MG63 (cell line): ENCODE data around the gene DCUN1D1. TPM values are rescaled to one million over a fixed set of nuclear protein-coding genes. Genes with fewer than 3 reads are reported as not detected.

Experiments used
- DNase-seq: peaks from one replicate; pipeline ENCODE4 v3.0.0-alpha.2; 2020
- H3K27me3 ChIP-seq: fragments of 250-450 bp; sonication (Bioruptor Pico); 2 replicates; pipeline ENCODE4 v1.5.1; 2020; ENCODE audit warnings: mild to moderate bottlenecking, moderate library complexity
- H3K36me3 ChIP-seq: fragments of 250-450 bp; sonication (Bioruptor Pico); 2 replicates; pipeline ENCODE4 v1.5.1; 2020; ENCODE audit warnings: mild to moderate bottlenecking, moderate library complexity
- H3K4me3 ChIP-seq: fragments of 250-450 bp; sonication (Bioruptor Pico); 2 replicates; pipeline ENCODE4 v1.5.1; 2020; ENCODE audit warnings: mild to moderate bottlenecking, moderate library complexity
- H3K9me3 ChIP-seq: fragments of 250-450 bp; sonication (Bioruptor Pico); 2 replicates; pipeline ENCODE4 v1.5.1; 2020; ENCODE audit warnings: mild to moderate bottlenecking, moderate library complexity
- total RNA-seq: library from RNA; depleted of rRNA; stranded (reverse); fragments of >200 nt; shearing (Covaris generic); gene quantifications from 2 replicates; pipeline ENCODE4 v1.2.3, GENCODE V29; 2014; ENCODE audit warnings: low replicate concordance

Gene DCUN1D1
- total RNA-seq, 1 experiment from 2014 or later, result 7.0 TPM

DNA sequence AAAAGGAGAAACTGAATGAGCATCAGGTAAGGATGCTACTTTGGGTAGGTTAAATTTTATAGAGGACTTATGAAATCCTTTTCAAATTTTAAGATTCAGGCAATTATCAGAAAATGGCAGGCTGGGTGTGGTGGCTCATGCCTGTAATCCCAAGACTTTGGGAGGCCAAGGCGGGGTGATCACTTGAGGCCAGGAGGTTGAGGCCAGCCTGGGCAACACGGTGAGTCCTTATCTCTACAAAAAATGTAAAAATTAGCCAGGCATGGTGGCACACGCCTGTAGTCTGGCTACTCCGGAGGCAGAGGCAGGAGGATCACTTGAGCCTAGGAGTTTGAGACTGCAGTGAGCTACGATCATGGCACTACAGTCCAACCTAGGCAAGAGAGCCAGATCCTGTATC, 23.1 kb downstream of the DCUN1D1 start:
- no peak for DNase-seq
- H3K27me3 ChIP-seq, result no peaks in the 10 kb centered on the region
- H3K4me3 ChIP-seq, result no peak overlapping the region
- H3K9me3 ChIP-seq, result no peaks in the 10 kb centered on the region
- H3K36me3 ChIP-seq, result peaks cover 20% of the 10 kb centered on the region

- Histone ChIP-seq H3K9me3 (no peaks in the 10 kb centered on the region), H3K27me3 (no peaks in the 10 kb centered on the region), H3K36me3 (peaks cover 11% of the 10 kb centered on the region), H3K4me3 (no peak overlapping the region)
- no peak for DNase-seq
Measured at GRCh38 chr3:182954553-182955235, 25.6 kb downstream of the DCUN1D1 start.

- no peaks in the 10 kb centered on the region for H3K27me3 ChIP-seq
Measured at GRCh38 chr3:182949688-182950087, 30.6 kb downstream of the DCUN1D1 start.

DNA sequence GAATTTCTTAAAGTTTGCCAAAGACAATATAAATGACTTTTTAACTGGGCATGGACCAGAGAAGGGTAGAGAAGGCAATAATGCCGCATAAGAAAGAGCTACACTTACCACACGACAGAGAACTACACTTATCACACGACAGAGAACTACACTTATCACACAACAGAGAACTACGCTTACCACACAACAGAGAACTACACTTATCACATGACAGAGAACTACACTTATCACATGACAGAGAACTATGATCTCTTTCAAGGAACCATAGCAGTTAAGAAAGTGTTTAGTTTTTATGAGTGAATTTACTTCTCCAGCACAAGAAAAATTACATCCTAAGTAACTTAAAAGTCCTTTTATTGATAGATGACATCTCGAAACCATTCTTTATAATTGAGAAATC, 32.0 kb downstream of the DCUN1D1 start:
- Histone ChIP-seq H3K9me3 (no peaks in the 10 kb centered on the region), H3K4me3 (no peak overlapping the region), H3K27me3 (no peaks in the 10 kb centered on the region), H3K36me3 (peaks cover 28% of the 10 kb centered on the region)
- DNase-seq, result no peak

More at GRCh38 chr3:182949688-182950087, 30.6 kb downstream of the DCUN1D1 start:
- no peaks in the 10 kb centered on the region for H3K9me3 ChIP-seq
- H3K4me3 ChIP-seq, result no peak overlapping the region
- H3K36me3 ChIP-seq, result peaks cover 23% of the 10 kb centered on the region
- no peak for DNase-seq

DNA sequence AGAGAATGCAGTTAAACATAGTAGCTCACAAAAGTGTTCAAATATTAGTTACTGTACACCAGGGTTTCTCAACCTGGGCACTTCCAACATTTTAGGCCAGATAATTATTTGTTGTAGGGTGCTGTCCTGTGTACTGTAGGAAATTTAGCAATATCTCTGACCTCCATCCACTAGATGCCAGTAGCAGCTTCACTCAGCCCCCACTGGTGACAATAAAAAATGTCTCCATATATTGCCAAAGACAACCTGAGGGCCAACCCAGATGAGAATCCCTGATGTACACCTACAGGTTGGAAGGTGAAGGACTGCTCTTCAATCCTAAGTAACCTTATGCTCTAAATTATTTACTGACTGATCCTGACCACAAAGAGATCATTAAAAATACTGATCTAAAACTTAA, 32.5 kb downstream of the DCUN1D1 start:
- no peak for DNase-seq
- no peaks in the 10 kb centered on the region for H3K9me3 ChIP-seq
- peaks cover 28% of the 10 kb centered on the region for H3K36me3 ChIP-seq
- H3K27me3 ChIP-seq, result no peaks in the 10 kb centered on the region
- no peak overlapping the region for H3K4me3 ChIP-seq

- H3K36me3 ChIP-seq, result peaks cover 40% of the 10 kb centered on the region
- no peak overlapping the region for H3K4me3 ChIP-seq
- DNase-seq, result no peak
- H3K9me3 ChIP-seq, result no peaks in the 10 kb centered on the region
- no peaks in the 10 kb centered on the region for H3K27me3 ChIP-seq
Measured at GRCh38 chr3:182941719-182942118, 38.6 kb downstream of the DCUN1D1 start.

GRCh38 chr3:182940266-182940808, 40.0 kb downstream of the DCUN1D1 start:
- Histone ChIP-seq H3K9me3 (no peaks in the 10 kb centered on the region), H3K4me3 (no peak overlapping the region), H3K36me3 (peaks cover 32% of the 10 kb centered on the region), H3K27me3 (no peaks in the 10 kb centered on the region)
- no peak for DNase-seq

GRCh38 chr3:182937293-182938051, 42.9 kb downstream of the DCUN1D1 start:
- Histone ChIP-seq H3K9me3 (no peaks in the 10 kb centered on the region; the same call in 1 of the 2 replicates), H3K27me3 (no peaks in the 10 kb centered on the region), H3K4me3 (no peak overlapping the region), H3K36me3 (peaks cover 21% of the 10 kb centered on the region)
- DNase-seq, result no peak

DNA sequence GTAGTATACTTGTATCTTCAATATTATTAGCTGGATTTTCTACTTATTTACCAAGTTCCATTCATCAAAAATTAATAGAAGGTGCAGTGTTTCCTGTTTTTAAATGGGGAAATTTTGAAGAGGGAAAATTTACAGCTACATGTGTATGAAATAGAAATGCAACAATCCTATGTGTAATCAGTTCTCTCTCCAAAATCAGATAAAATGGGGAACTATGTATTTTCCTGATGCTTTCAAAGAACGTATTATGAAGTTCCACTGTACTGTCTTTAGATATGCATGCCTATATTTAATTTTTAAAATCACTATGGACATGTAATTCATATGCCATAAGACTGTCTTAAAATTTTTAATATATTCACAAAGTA, 43.4 kb downstream of the DCUN1D1 start:
- H3K36me3 ChIP-seq, result peaks cover 20% of the 10 kb centered on the region; the same call in 1 of the 2 replicates
- no peak for DNase-seq
- H3K27me3 ChIP-seq, result no peaks in the 10 kb centered on the region
- no peaks in the 10 kb centered on the region; the same call in 1 of the 2 replicates for H3K9me3 ChIP-seq
- H3K4me3 ChIP-seq, result no peak overlapping the region

GRCh38 chr3:182936239-182936917, 44.0 kb downstream of the DCUN1D1 start:
- Histone ChIP-seq H3K9me3 (no peaks in the 10 kb centered on the region; the same call in 1 of the 2 replicates), H3K36me3 (peaks cover 22% of the 10 kb centered on the region), H3K27me3 (no peaks in the 10 kb centered on the region), H3K4me3 (no peak overlapping the region)
- no peak for DNase-seq

- Histone ChIP-seq H3K36me3 (peaks cover 20% of the 10 kb centered on the region), H3K4me3 (no peak overlapping the region), H3K9me3 (no peaks in the 10 kb centered on the region; the same call in 1 of the 2 replicates), H3K27me3 (no peaks in the 10 kb centered on the region)
- DNase-seq, result no peak
Measured at GRCh38 chr3:182935803-182936202, 44.5 kb downstream of the DCUN1D1 start.

GRCh38 chr3:182925944-182926337, 54.4 kb downstream of the DCUN1D1 start:
- Histone ChIP-seq H3K9me3 (no peaks in the 10 kb centered on the region), H3K27me3 (no peaks in the 10 kb centered on the region), H3K36me3 (peaks cover 3% of the 10 kb centered on the region; the same call in 1 of the 2 replicates), H3K4me3 (no peak overlapping the region)
- no peak for DNase-seq

DNA sequence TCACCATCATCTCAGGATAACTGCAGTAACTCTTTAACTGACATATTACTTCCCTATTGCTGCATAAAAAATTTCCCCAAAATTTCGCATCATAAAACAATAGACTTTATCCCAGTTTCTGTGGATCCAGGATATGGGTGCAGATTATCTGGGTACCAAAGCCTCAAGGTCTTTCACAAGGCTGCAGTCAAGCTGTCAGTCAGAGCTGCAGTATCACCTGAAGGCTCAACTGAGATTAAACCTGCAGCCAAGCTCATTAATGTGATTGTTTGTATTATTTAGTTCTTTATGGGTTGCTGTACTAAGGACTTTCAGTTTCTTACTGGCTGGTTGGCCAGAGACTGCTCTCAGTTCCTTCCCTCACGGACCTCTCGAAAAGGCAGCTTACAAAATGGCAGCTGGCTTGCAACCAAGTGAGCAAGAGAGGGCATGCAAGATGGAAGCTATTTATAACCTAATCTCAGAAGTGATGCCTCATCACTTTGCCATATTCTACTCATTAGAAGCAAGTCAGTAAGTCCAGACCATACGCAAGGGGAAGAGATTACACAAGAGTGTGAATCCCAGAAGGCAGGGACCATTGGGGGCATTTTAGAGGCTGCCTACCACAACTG, 54.9 kb downstream of the DCUN1D1 start:
- Histone ChIP-seq H3K9me3 (no peaks in the 10 kb centered on the region), H3K36me3 (peaks cover 3% of the 10 kb centered on the region; the same call in 1 of the 2 replicates), H3K4me3 (no peak overlapping the region), H3K27me3 (no peaks in the 10 kb centered on the region)
- no peak for DNase-seq

DNA sequence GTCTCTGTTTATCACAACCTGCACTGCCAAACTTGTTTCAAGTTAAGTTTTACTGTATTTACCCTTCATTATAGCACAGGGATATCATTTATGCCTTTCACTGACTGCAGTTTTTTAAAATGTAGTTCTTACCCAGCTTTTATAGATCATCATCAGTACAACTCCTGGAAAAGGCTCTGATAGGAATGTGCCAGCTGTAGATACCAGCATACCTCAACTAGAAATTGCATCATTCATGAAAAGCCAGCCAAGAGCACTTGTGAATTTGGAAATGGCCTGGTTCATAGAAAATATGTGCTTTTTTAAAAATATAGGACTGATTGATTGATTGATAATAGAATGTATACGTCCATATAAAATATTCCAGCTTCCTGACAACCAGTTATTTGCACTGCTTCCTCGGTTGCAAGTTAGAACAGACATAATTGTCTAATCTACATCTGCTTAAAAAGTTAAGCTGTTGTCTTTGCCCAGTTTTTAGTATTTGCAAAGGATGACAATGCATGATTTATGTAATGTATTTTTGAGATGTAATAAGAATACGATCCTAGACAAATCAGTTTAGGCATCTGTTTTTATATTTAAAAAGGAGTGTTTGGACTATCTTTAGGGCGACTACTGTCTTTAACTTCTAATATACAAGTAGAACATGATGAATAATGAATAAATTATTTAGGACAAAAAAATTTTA, 58.5 kb downstream of the DCUN1D1 start:
- no peak overlapping the region for H3K4me3 ChIP-seq
- H3K36me3 ChIP-seq, result peaks cover 3% of the 10 kb centered on the region; the same call in 1 of the 2 replicates
- H3K9me3 ChIP-seq, result no peaks in the 10 kb centered on the region
- H3K27me3 ChIP-seq, result no peaks in the 10 kb centered on the region
- DNase-seq, result no peak

DNA sequence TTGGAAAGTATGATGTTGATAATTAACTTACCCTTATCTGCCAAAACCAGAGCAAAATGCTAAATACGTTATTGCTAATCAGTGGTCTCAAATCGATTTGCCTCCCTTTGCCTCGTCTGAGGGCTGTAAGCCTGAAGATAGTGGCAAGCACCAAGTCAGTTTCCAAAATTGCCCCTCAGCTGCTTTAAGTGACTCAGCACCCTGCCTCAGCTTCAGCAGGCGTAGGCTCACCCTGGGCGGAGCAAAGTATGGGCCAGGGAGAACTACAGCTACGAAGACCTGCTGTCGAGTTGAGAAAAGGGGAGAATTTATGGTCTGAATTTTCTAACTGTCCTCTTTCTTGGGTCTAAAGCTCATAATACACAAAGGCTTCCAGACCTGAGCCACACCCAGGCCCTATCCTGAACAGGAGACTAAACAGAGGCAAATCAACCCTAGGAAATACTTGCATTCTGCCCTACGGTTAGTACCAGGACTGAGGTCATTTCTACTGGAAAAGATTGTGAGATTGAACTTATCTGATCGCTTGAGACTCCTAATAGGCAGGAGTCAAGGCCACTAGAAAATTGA, 59.7 kb downstream of the DCUN1D1 start:
- no peaks in the 10 kb centered on the region for H3K27me3 ChIP-seq
- no peak overlapping the region for H3K4me3 ChIP-seq
- H3K36me3 ChIP-seq, result no peaks in the 10 kb centered on the region; the same call in 1 of the 2 replicates
- no peaks in the 10 kb centered on the region for H3K9me3 ChIP-seq
- no peak for DNase-seq

DNA sequence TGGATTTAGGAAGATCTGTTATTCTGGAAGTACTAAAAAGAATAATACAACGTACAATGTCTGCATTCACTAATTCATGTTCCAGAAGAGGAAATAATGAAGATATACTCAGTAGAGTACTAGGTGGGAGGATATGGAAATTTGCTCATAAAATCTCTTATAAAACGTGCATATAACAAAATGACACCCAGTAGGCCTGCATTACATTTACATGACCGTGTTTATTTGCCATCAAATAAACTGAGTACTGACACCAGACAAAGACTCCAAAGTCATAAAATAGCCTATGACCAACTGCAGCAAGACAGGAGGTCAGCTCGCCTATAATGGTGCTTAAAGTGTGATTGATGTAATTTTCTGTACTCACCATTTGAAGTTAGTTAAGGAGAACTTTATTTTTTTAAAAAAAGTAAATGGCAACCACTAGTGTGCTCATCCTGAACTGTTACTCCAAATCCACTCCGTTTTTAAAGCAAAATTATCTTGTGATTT, 60.4 kb downstream of the DCUN1D1 start:
- no peaks in the 10 kb centered on the region for H3K9me3 ChIP-seq
- H3K36me3 ChIP-seq, result no peaks in the 10 kb centered on the region; the same call in 1 of the 2 replicates
- no peaks in the 10 kb centered on the region for H3K27me3 ChIP-seq
- DNase-seq, result no peak
- H3K4me3 ChIP-seq, result no peak overlapping the region
